Left cardiac atrium (tissue), 4 donors: ENCODE results near the gene PCDHGA2. TPM values are rescaled to one million over a fixed set of nuclear protein-coding genes. Genes with fewer than 3 reads are reported as not detected.
"Not testable (repeated sequence)": the region's sequence is repeated elsewhere in the genome, so short reads cannot be mapped to it uniquely, and the experiment has no call there.

ENCODE experiments used
- ATAC-seq, 2 donors: fragments of 200-7000 bp; cut with Tn5 transposase; one replicate each; pipeline ENCODE4 v1.9.1; 2020; ENCODE audit warnings: mild to moderate bottlenecking in 2 of 2, moderate library complexity in 2 of 2
- DNase-seq: peaks from one replicate; pipeline ENCODE4 v3.0.0-alpha.2; 2020
- intact Hi-C, 2 donors: fragments of 100-400 bp; cut with DNase I; formaldehyde crosslinking; loops; one replicate each; pipeline versions ENCODE4 v1.14.1 to v1.15.1; 2022 to 2023
- total RNA-seq, 2 donors: library from RNA; stranded (reverse); fragmentation: NEBNext Ultra II Directional; extraction: Animal tissue kit (Norgen Biotek cat#: 25700); gene quantifications; one replicate each; pipeline ENCODE4 v1.2.1, GENCODE V29; 2021
- donor health status: DM: no; HTN: yes; CAD: no.
- donor health status: DM: no; HTN: yes; CAD: no; lungs with severe emphysema.
- donor health status: DM: yes; HTN: yes; CAD: no.
- donor health status: Dilated cardiomyopathy.

PCDHGA2 gene
- total RNA-seq, 2 donors from 2014 or later, result 4.5 to 7.3 TPM

- peak in 1 of 2 donors; percentile 21 for ATAC-seq
- DNase-seq, result no peak
- intact Hi-C loops, result no loop called here
Observed at GRCh38 chr5:141371572-141372475, 33.3 kb downstream of the PCDHGA2 start.

- ATAC-seq (no peak), DNase-seq (no peak)
- intact Hi-C loops, result no loop called here
Observed at GRCh38 chr5:141373673-141374317, 35.2 kb downstream of the PCDHGA2 start, which contains the start of gene PCDHGA6. PCDHGA6 (plus strand) TSS chr5:141373891; CDS start chr5:141374084, 193 bp downstream.

- intact Hi-C loops, result no loop called here
- no peak for ATAC-seq
- no peak for DNase-seq
Observed at GRCh38 chr5:141374627-141375026, 36.1 kb downstream of the PCDHGA2 start.

- intact Hi-C loops, ATAC-seq, DNase-seq: not testable (repeated sequence)
Observed at GRCh38 chr5:141375444-141376155, 37.0 kb downstream of the PCDHGA2 start.

GRCh38 chr5:141382469-141383294, 44.1 kb downstream of the PCDHGA2 start, which contains the start of gene PCDHGA7:
PCDHGA7 (plus strand) TSS chr5:141382742; CDS start chr5:141382900, 158 bp downstream.
- DNase-seq, result no peak
- peak in 1 of 2 donors; percentile 34 for ATAC-seq
- intact Hi-C loops, result no loop called here

GRCh38 chr5:141383345-141383744, 44.8 kb downstream of the PCDHGA2 start:
- no peak for ATAC-seq
- intact Hi-C loops, result no loop called here

GRCh38 chr5:141384471-141385267, 46.1 kb downstream of the PCDHGA2 start:
- no peak for DNase-seq
- no peak for ATAC-seq
- intact Hi-C loops, result no loop called here

More at GRCh38 chr5:141383345-141383744, 44.8 kb downstream of the PCDHGA2 start:
- DNase-seq, result no peak

- intact Hi-C loops, DNase-seq: not testable (repeated sequence)
- peak; percentile 76 to 85 for ATAC-seq
Observed at GRCh38 chr5:141387557-141388311, 49.2 kb downstream of the PCDHGA2 start, which contains the start of gene PCDHGB4. PCDHGB4 (plus strand) TSS chr5:141387698; CDS start chr5:141387885, 187 bp downstream.

GRCh38 chr5:141388661-141389060, 50.1 kb downstream of the PCDHGA2 start:
- DNase-seq, result no peak
- no peak for ATAC-seq
- intact Hi-C loops, result no loop called here

GRCh38 chr5:141389153-141390042, 50.8 kb downstream of the PCDHGA2 start:
- intact Hi-C loops, result no loop called here
- no peak for DNase-seq
- ATAC-seq, result no peak

- intact Hi-C loops, result no loop called here
- ATAC-seq (no peak), DNase-seq (no peak)
Observed at GRCh38 chr5:141392429-141393198, 54.1 kb downstream of the PCDHGA2 start, which contains the start of gene PCDHGA8. PCDHGA8 (plus strand) TSS chr5:141392633; CDS start chr5:141392814, 181 bp downstream.
